GM18507 (cell line): ENCODE results near the gene LCK.
"Not testable (repeated sequence)": the region's sequence is repeated elsewhere in the genome, so short reads cannot be mapped to it uniquely, and the experiment has no call there.

Experiments used
- DNase-seq: peaks from one replicate; pipeline ENCODE4 v3.0.0; 2011; ENCODE audit warnings: low read depth; ENCODE audit not compliant: insufficient read length; ENCODE audit errors: extremely low spot score
- FAIRE-seq: peaks from 2 replicates; lab custom pipeline; 2011; peaks lifted over from hg19 to GRCh38; lab: Jason Lieb, UNC

LCK gene

DNA sequence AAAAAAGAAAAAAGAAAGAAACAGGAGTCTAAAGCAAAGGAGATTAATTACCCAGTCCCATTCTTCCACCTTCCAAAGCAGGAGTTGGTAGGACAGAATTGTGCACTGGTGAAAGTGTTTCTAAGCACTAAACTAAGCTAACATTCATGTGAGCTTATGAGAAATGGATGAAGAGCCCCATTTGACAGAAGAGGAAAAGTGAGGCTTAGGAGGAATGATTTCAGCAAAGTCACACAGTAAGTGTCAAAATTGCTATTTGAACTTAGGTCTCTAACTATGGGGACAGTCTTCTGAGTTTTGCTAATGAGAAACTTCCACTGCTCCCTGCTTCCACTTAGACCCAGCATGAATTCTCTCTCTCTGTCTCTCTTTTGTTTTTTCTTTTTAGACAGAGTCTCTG, 18.7 kb downstream of the LCK start:
- no peak for FAIRE-seq
- DNase-seq, result no peak

DNA sequence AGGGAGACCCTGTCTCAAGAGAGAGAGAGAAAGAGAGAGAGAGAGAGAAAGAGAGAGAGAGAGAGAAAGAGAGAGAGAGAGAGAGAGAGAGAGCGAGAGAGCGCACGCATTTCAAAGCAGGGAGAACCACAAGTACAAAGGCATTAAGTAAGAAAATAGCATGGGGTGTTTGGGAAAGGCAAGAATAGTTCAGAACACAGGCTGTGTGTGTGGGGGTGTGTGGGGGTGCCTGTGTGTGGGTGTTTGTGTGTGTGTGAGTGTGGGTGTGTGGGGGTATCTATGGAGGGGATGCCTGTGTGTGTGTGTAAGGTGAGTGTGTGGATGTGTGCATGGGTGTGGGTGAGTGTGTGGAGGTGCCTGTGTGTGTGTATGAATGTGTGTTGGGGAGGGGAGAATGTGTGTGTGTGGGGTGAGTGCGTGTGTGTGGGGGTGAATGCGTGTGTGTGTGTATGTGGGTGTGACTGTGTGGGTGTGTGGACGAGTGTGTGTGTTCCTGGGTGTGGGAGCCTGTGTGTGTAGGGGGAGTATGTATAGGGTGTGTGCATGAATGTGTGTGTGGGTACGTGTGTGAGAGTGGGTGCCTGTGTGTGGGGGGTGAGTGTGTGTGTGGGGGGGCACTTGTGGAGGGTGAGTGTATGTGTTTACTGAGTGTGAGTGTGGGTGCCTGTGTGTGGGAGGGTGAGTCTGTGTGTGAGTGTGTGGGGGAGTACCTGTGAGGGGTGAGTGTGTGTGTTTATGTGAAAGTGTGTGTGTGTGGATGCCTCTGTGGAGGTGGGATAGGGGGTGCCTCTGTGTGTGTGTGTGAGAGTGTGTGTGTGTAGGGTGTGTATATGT, 21.7 kb downstream of the LCK start:
- DNase-seq (no peak), FAIRE-seq (peak; percentile 57)

DNA sequence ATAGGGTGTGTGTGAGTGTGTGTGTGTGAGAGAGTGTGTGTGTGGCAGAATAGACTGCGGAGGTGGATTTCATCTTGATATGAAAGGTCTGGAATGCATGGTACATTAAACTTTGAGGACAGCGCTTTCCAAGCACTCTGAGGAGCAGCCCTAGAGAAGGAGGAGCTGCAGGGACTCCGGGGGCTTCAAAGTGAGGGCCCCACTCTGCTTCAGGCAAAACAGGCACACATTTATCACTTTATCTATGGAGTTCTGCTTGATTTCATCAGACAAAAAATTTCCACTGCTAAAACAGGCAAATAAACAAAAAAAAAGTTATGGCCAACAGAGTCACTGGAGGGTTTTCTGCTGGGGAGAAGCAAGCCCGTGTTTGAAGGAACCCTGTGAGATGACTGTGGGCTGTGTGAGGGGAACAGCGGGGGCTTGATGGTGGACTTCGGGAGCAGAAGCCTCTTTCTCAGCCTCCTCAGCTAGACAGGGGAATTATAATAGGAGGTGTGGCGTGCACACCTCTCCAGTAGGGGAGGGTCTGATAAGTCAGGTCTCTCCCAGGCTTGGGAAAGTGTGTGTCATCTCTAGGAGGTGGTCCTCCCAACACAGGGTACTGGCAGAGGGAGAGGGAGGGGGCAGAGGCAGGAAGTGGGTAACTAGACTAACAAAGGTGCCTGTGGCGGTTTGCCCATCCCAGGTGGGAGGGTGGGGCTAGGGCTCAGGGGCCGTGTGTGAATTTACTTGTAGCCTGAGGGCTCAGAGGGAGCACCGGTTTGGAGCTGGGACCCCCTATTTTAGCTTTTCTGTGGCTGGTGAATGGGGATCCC, 22.5 kb downstream of the LCK start:
- FAIRE-seq, result no peak
- no peak for DNase-seq

DNA sequence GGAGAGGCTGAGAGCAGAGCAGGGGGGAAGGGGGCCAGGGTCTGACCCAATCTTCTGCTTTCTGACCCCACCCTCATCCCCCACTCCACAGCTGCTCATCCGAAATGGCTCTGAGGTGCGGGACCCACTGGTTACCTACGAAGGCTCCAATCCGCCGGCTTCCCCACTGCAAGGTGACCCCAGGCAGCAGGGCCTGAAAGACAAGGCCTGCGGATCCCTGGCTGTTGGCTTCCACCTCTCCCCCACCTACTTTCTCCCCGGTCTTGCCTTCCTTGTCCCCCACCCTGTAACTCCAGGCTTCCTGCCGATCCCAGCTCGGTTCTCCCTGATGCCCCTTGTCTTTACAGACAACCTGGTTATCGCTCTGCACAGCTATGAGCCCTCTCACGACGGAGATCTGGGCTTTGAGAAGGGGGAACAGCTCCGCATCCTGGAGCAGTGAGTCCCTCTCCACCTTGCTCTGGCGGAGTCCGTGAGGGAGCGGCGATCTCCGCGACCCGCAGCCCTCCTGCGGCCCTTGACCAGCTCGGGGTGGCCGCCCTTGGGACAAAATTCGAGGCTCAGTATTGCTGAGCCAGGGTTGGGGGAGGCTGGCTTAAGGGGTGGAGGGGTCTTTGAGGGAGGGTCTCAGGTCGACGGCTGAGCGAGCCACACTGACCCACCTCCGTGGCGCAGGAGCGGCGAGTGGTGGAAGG, 23.7 kb downstream of the LCK start:
- FAIRE-seq (no peak), DNase-seq (no peak)

DNA sequence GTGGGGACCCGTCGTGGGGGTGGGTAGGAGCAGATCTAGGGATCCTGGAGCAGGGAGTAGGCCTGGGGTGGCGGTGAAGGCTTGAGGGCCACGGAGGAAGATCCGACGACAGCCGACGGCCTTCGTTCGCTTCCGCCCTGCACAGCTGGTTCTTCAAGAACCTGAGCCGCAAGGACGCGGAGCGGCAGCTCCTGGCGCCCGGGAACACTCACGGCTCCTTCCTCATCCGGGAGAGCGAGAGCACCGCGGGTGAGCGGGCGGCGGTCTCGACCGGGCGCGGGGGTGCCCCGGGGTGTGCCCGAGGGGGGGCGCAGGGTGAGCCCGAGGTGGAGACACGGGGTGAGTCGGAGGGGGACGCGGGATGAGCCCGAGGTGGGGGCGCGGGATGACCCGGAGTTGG, 24.4 kb downstream of the LCK start:
- DNase-seq (no peak), FAIRE-seq (no peak)

DNA sequence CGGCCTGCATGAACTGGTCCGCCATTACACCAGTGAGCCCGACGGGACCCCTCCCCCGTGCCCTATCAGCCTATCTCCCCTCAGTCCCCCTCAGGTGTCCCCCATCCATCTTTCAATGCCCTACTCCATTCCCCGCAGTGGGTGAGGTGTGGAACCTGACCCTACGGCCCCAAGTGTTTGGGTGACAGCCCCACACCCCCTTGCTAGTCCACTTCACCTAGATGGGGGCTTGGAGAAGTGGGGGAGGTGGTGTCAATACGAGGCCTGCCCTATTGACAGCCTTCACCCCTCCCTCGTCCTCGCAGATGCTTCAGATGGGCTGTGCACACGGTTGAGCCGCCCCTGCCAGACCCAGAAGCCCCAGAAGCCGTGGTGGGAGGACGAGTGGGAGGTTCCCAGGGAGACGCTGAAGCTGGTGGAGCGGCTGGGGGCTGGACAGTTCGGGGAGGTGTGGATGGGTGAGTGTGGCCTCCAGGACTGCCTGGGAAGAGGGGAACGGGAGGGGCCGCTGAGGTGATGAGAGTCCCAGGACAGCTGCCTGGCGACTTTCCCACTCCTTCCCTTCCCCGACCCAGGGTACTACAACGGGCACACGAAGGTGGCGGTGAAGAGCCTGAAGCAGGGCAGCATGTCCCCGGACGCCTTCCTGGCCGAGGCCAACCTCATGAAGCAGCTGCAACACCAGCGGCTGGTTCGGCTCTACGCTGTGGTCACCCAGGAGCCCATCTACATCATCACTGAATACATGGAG, 25.1 kb downstream of the LCK start:
- DNase-seq (no peak), FAIRE-seq (no peak)

DNA sequence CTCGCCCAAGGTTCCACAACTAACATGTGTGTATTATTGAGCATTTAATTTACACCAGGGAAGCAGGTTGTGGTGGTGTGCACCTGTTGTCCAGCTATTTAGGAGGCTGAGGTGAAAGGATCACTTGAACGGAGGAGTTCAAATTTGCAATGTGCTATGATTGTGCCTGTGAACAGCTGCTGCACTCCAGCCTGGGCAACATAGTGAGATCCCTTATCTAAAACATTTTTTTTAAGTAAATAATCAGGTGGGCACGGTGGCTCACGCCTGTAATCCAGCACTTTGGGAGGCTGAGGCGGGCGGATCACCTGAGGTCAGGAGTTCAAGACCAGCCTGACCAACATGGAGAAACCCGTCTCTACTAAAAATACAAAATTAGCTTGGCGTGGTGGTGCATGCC, 33.7 kb downstream of the LCK start:
- DNase-seq, FAIRE-seq: not testable (repeated sequence)

DNA sequence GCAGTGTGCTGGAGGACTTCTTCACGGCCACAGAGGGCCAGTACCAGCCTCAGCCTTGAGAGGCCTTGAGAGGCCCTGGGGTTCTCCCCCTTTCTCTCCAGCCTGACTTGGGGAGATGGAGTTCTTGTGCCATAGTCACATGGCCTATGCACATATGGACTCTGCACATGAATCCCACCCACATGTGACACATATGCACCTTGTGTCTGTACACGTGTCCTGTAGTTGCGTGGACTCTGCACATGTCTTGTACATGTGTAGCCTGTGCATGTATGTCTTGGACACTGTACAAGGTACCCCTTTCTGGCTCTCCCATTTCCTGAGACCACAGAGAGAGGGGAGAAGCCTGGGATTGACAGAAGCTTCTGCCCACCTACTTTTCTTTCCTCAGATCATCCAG, 34.6 kb downstream of the LCK start:
- no peak for FAIRE-seq
- no peak for DNase-seq

DNA sequence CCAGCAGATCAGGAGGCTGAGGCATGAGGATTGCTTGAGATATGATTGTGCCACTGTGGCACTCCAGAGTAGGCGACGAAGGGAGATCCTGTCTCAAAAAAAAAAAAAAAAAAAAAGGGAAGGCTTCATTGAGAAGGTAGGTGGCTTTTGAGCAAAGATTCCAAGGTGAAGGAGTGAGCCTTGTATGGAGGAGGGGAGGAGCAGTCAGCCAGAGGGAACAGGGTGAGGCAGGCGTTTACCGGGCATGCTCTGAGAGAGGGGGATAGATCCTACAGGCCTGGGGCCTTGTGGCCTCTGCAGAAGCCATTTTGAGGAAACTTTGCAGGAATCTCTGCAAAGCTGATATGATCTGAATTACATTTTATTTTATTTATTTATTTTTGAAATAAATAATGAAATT, 35.7 kb downstream of the LCK start:
- FAIRE-seq, result no peak
- DNase-seq, result no peak

DNA sequence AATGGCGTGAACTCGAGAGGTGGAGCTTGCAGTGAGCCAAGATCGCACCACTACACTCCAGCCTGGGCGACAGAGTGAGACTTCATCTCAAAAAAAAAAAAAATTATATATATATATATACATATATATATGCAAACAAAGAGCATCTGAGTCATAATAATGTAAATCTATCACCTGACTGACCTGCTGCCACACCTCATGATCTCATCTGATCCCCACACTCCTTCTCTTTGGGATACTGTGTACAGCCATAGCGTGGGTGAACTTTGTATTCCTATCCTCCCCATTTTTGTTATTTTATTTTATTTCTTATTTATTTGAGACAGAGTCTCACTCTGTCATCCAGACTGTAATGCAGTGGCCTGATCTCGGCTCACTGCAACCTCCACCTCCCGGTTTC, 38.2 kb downstream of the LCK start:
- no peak for FAIRE-seq
- DNase-seq, result no peak

DNA sequence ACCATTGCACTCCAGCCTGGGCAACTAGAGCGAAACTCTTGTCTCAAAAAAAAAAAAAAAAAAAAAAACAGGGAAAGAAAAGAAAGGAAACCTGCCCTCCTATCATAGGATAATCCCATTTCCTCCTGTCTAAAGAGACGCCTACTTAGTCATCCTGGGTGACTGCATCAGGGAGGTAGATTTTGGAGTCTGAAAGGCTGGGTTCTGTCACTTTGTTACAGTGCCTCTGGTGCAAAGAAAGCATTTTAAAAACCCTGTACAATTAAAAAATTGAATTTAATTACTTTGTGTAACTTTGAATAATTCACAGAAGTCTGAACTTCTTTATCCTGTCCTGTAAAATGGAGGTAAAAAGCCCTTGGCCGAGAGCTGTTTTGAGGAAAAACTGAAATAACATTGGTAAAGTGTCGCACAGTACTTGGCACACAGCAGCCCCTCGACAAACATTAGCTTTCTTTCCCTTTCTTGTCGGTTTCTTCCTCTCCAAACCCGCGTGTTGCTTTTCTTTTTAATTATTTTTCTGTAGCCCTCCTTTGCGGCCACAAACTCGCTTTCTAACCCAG, 40.2 kb downstream of the LCK start:
- DNase-seq (no peak), FAIRE-seq (no peak)

DNA sequence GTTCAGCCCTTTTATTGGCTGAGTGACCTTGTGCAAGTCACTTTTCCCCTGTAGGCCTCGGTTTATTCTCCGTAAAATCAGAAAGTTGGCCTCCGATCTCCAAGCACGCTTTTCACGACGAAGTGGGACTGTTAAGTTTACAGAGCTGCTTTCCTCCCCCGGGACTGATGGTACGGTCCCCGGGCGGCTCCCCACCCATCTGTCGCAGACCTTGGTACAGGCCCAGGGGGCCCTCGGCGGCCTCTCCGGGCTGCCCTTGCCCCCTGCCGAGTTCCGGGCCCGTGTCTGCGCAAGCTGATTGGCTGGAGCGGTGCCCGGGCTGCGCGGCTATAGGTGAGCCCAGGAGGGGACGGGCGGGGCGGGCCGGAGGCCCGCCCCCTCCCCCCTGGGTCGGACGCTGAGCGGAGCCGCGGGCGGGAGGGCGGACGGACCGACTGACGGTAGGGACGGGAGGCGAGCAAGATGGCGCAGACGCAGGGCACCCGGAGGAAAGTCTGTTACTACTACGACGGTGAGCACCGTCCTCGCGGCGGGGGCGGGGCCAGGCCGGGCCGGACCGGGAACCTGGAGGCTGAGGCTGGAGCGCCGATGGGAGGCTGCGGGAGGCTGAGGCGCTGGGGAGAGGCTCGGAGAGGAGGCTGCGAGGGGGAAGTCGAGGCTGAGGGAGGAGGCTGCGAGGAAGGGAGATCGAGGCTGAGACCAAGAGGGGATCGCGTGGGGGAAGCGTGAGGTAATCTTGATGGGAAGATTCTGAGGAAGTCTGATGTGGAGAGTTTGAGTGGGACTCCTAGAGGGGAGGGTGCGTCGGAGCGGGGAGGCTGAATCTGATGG, 40.9 kb downstream of the LCK start, which contains the start of gene HDAC1:
Gene HDAC1 (plus strand): TSS at position 376 of the 831 bp plus-strand sequence. CDS start 87 bp downstream, at position 463.
- DNase-seq, result peak; percentile 97
- peak; percentile 93 for FAIRE-seq

DNA sequence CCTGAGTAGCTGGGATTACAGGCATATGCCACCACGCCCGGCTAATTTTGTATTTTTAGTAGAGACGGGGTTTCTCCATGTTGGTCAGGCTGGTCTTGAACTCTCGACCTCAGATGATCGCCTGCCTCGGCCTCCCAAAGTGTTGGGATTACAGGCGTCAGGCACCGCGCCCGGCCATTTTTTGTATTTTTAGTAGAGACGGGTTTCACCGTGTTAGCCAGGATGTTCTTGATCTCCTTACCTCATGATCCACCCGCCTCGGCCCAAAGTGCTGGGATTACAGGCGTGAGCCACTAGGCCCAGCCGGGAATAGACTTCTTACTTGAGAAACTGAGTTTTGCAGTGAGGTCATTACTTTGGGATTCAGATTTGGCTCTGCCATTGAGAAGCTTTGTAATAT, 47.1 kb downstream of the LCK start:
- not testable (repeated sequence) for FAIRE-seq, DNase-seq

DNA sequence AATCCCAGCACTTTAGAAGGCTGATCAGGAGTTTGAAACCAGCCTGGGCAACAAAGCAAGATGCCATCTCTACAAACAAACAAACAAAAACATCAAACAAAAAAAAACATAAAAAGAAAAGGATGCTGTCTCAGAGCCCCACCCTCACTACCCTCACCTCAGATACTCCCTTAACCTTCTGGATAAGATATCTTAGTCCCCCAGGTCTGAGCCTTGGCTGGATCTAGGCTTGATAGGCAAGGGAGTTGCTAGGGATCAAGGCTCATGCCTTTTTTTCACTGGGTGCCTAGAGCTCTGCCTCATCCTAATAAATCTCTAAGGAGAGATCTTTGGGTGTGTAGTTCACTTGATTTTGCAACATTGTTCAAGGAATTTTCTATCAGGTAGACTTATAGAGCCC, 48.3 kb downstream of the LCK start:
- FAIRE-seq (no peak), DNase-seq (no peak)

DNA sequence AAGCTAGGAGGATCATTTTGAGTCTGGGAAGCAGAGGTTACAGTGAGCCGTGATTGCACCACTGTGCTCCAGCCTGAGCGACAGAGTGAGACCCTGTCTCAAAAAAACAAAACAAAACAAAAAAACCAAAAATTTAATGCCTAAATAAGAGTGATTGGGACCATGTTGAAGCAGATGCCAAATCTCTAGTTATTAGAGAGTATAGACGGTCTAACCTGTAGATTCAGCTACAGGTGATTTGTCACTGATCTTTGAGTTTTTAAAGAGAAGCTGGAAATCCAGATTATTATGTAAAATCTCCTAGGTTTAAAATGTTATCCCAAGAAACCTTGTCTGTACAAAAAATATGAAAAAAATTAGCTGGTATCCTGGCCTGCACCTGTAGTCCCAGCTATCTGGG, 52.3 kb downstream of the LCK start:
- DNase-seq (no peak), FAIRE-seq (no peak)

DNA sequence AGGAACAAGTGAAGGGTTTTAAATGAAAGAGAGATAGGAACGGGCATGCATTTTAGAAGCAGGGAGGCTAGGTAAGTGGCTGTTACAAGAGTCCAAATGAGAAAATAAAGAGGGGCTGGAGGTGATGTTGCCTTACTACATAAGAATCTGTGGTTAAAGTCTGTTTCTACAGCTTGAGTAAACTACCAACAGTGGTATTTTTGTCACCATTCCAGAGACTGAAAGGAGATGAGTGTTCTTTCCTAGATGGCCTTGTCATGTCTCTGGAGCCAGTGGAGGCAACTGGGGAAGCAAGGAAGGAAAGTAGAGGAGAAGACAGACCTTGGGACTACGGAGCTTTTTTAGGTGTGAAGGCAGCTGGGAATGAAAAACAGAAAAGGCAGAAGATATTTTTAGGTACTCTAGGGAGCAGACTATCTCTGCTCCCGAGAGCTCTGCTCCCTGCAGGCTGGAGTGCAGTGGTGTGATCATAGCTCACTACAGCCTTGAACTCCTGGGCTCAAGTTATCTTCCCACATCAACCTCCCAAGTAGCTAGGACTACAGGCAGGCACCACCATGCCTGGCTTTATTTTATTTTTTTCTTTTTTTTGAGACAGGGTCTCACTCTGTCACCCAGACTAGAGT, 53.0 kb downstream of the LCK start:
- DNase-seq (no peak), FAIRE-seq (no peak)

DNA sequence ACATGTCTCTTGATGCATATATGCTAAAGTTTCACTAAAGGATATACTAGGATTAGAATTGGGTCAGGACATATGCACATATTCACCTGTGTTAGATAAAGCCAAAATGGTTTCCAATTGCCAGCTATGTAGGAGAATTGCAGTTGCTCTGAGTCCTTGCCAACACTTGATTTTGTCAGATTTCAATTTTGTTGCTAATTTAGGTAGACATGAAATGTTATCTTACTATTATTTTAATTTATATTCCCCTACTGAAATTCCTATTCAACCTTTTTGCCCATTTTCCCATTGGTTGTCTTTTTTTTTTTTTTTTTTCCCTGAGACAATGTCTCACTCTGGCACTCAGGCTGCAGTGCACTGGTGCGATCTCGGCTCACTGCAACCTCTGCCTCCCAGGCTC, 54.2 kb downstream of the LCK start:
- DNase-seq (no peak), FAIRE-seq (no peak)

DNA sequence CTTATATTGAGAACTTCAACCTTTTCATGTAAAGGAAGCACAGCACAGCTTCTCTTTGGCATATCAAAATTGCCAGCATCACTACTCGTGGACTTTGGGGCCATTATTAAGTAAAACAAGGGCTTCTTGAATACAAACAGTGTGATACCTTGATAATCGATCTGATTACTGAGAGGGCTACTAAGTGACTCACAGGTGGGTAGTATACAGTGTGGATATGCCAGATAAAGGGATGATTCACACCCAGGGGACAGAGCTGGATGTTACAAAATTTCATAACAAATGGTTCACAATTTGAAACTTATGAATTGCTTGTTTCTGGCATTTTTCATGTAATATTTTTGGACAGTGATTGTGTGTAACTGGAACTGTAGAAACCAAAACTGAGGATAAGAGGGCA, 56.3 kb downstream of the LCK start:
- DNase-seq, result no peak

More for the DNA sequence above, 56.3 kb downstream of the LCK start:
- no peak for FAIRE-seq
